ENCODE results near the gene CDC5L.

The CDC5L gene

DNA sequence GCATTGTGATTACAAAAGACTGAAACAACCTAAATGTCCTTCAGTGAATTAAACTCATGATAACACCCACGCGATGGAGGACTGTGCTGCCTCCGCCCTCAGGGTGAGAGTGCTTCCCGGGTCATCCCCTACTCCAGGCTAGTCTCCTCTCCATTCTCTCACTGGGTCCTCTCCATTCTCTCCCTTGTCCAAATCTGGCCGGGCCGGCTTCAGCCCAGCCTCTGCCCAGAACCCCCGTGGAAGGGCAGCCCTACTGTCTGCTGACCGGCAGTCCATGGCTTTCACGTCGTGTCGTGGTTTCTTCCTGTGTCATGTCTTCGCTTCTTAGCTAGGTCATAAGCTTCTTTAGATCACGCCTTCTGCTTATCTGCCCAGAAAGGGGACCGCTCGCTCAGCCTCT is 74.8 kb downstream of the CDC5L start:
- WGBS, 2 experiments = 92 to 94% methylated on average over 15 of the region's 15 CpGs
- Histone ChIP-seq H3K4me1 (ENCODE audit: control insufficient read depth, insufficient read depth, low read length) (no peaks in the 10 kb centered on the region), H3K36me3 (ENCODE audit: control insufficient read depth, insufficient read depth, low read length) (no peaks in the 10 kb centered on the region), H3K27ac (ENCODE audit: insufficient read depth, low read depth, low read length, poor library complexity, severe bottlenecking) (no peak overlapping the region), H3K27me3 (ENCODE audit: control insufficient read depth, insufficient read depth, low read length, poor library complexity, severe bottlenecking) (no peaks in the 10 kb centered on the region), H3K9me3 (ENCODE audit: control insufficient read depth, low read length) (no peaks in the 10 kb centered on the region), H3K4me3 (ENCODE audit: insufficient read depth, low read depth, low read length) (no peak overlapping the region)

DNA sequence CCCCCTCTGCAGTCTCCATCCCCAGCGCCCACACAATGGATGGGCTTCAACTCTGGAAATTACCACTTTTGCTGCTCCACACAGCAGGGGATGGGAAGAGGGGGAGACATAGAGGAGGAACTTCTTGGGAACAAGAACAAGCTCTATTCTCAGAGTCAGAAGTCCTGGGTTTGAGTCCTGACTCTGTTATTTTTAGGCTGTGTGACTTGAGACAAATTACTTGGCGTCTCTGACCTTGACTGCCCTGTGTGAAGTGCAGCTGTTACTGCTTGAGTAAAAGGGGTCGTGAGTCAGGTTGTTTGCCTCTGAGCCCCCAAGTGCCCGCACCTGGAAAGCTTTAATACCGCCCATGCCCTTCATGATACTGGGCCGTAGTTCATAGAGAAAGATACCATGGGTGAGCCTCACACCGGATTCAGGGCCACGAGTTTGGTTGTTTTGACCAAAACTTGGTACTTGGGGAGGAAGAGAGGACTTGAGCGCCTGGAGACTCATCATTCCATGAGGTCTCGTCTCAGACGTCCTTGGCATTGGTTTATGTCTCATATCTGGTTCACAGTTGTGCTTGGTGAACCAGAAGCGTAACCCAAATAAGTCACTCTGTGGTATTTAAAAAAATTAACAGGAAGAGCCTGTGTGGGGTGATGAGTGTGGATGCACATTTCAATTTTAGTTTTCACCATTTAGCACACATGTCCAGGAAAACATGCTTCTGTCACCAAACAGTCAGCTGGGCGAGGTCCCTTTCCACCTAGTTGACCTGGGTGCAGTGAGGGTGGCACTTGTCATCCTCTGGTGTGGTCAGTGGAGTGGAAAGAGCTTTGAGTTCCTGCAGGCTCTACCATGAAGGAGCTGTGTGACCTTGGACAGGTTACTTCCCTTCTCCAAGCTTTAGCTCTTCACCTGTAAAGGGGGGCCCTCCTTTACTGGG is 75.6 kb downstream of the CDC5L start:
- Histone ChIP-seq H3K4me1 (ENCODE audit: control insufficient read depth, insufficient read depth, low read length) (no peaks in the 10 kb centered on the region), H3K27me3 (ENCODE audit: control insufficient read depth, insufficient read depth, low read length, poor library complexity, severe bottlenecking) (no peaks in the 10 kb centered on the region), H3K36me3 (ENCODE audit: control insufficient read depth, insufficient read depth, low read length) (no peaks in the 10 kb centered on the region), H3K27ac (ENCODE audit: insufficient read depth, low read depth, low read length, poor library complexity, severe bottlenecking) (no peak overlapping the region), H3K4me3 (ENCODE audit: insufficient read depth, low read depth, low read length) (no peak overlapping the region), H3K9me3 (ENCODE audit: control insufficient read depth, low read length) (no peaks in the 10 kb centered on the region)
- 95% methylated on average over 13 of the region's 13 CpGs for WGBS, 2 experiments

DNA sequence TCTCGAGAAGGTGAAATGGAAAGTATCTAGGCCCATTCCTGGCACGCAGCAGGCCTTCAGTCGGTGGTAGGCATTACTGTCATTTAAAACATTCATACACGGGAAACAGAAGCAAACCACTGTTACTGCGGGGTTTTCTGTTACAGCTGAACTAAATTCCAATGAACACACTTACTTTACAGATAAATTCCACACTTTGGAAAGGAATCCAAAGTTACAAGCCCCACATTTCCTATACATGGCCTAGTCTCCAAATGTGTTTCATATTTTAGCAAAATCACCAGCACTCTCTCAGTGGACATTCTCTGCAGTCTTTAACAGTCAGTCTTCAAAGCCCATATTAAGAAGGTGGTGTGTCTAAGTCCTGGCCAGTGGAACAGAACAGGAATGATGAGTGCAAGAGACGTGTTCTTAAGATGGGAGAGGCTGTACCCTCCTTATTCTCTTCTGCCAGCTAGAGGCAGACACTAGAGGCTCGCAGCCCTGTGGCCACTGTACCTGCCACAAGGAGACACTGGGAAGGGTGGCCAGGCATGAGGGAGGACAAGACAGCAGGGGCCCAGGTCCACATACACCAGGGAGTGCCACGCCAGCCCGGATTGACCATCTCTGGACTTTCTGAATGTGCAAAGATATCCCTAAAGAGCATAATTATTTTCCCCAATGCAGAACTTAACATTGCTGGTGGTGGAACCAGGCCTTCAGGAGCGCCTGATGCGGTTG is 76.4 kb downstream of the CDC5L start:
- WGBS, 2 experiments = 93 to 94% methylated on average over 11 of the region's 11 CpGs
- no peaks in the 10 kb centered on the region for H3K4me1 ChIP-seq (ENCODE audit: control insufficient read depth, insufficient read depth, low read length)
- no peak overlapping the region for H3K27ac ChIP-seq (ENCODE audit: insufficient read depth, low read depth, low read length, poor library complexity, severe bottlenecking)
- no peak overlapping the region for H3K4me3 ChIP-seq (ENCODE audit: insufficient read depth, low read depth, low read length)
- no peaks in the 10 kb centered on the region for H3K9me3 ChIP-seq (ENCODE audit: control insufficient read depth, low read length)
- H3K36me3 ChIP-seq (ENCODE audit: control insufficient read depth, insufficient read depth, low read length) = no peaks in the 10 kb centered on the region
- H3K27me3 ChIP-seq (ENCODE audit: control insufficient read depth, insufficient read depth, low read length, poor library complexity, severe bottlenecking) = no peaks in the 10 kb centered on the region

GRCh38 chr6:44464527-44465310 is 77.2 kb downstream of the CDC5L start:
- 91% methylated on average over 13 of the region's 13 CpGs for WGBS, 2 experiments
- H3K4me1 ChIP-seq (ENCODE audit: control insufficient read depth, insufficient read depth, low read length) = no peaks in the 10 kb centered on the region
- no peaks in the 10 kb centered on the region for H3K27me3 ChIP-seq (ENCODE audit: control insufficient read depth, insufficient read depth, low read length, poor library complexity, severe bottlenecking)
- H3K4me3 ChIP-seq (ENCODE audit: insufficient read depth, low read depth, low read length) = no peak overlapping the region
- no peaks in the 10 kb centered on the region for H3K36me3 ChIP-seq (ENCODE audit: control insufficient read depth, insufficient read depth, low read length)
- H3K9me3 ChIP-seq (ENCODE audit: control insufficient read depth, low read length) = no peaks in the 10 kb centered on the region
- no peak overlapping the region for H3K27ac ChIP-seq (ENCODE audit: insufficient read depth, low read depth, low read length, poor library complexity, severe bottlenecking)

DNA sequence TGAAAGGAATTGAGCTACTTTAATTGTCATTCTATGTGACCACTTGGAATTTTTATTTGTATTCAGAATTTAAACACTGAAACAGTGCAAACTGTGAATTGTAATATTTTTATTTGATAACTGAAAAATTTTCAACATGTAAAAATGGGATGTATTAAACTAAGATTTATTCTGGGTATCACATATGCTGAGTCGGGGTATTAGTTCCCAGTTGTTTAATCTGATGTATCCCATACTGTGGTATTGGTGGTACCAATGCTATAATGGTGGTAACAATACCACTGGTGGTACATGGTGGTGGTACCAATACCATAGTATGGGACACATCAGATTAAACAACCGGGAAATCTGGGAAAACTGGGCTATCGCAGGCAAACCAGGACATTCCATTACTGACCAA is 79.4 kb downstream of the CDC5L start:
- no peaks in the 10 kb centered on the region for H3K36me3 ChIP-seq (ENCODE audit: control insufficient read depth, insufficient read depth, low read length)
- no peak overlapping the region for H3K27ac ChIP-seq (ENCODE audit: insufficient read depth, low read depth, low read length, poor library complexity, severe bottlenecking)
- H3K27me3 ChIP-seq (ENCODE audit: control insufficient read depth, insufficient read depth, low read length, poor library complexity, severe bottlenecking) = no peaks in the 10 kb centered on the region
- WGBS, 2 experiments = 96 to 97% methylated on average over 3 of the region's 3 CpGs
- no peaks in the 10 kb centered on the region for H3K9me3 ChIP-seq (ENCODE audit: control insufficient read depth, low read length)
- peaks cover 7% of the 10 kb centered on the region for H3K4me1 ChIP-seq (ENCODE audit: control insufficient read depth, insufficient read depth, low read length)
- no peak overlapping the region for H3K4me3 ChIP-seq (ENCODE audit: insufficient read depth, low read depth, low read length)

GRCh38 chr6:44468835-44469234 is 81.3 kb downstream of the CDC5L start:
- Histone ChIP-seq H3K27me3 (ENCODE audit: control insufficient read depth, insufficient read depth, low read length, poor library complexity, severe bottlenecking) (peaks cover 2% of the 10 kb centered on the region), H3K27ac (ENCODE audit: insufficient read depth, low read depth, low read length, poor library complexity, severe bottlenecking) (no peak overlapping the region), H3K9me3 (ENCODE audit: control insufficient read depth, low read length) (no peaks in the 10 kb centered on the region), H3K36me3 (ENCODE audit: control insufficient read depth, insufficient read depth, low read length) (no peaks in the 10 kb centered on the region), H3K4me3 (ENCODE audit: insufficient read depth, low read depth, low read length) (no peak overlapping the region), H3K4me1 (ENCODE audit: control insufficient read depth, insufficient read depth, low read length) (peaks cover 20% of the 10 kb centered on the region)
- WGBS, 2 experiments = 88 to 92% methylated on average over 5 to 6 of the region's 6 CpGs

DNA sequence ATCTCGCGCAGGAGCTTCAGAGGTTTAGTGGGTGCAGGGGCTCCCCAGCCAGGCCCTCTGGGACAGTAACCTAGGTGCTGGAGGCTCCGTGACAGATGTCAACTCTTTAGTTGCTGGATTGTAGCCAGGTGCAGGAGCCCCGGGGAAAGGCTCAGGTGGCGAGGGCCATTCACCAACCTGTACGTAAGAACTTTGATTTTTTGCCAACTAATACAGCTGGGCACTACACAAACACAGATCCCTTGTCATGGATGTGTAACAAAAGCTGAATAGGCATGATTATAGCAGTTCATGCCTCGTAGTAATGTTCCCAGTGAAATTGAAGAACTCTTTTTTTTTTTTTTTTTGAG is 82.6 kb downstream of the CDC5L start:
- 91 to 94% methylated on average over 7 of the region's 7 CpGs for WGBS, 2 experiments
- no peak overlapping the region for H3K4me3 ChIP-seq (ENCODE audit: insufficient read depth, low read depth, low read length)
- H3K27me3 ChIP-seq (ENCODE audit: control insufficient read depth, insufficient read depth, low read length, poor library complexity, severe bottlenecking) = peaks cover 11% of the 10 kb centered on the region
- no peaks in the 10 kb centered on the region for H3K9me3 ChIP-seq (ENCODE audit: control insufficient read depth, low read length)
- H3K4me1 ChIP-seq (ENCODE audit: control insufficient read depth, insufficient read depth, low read length) = peaks cover 20% of the 10 kb centered on the region
- H3K27ac ChIP-seq (ENCODE audit: insufficient read depth, low read depth, low read length, poor library complexity, severe bottlenecking) = no peak overlapping the region
- H3K36me3 ChIP-seq (ENCODE audit: control insufficient read depth, insufficient read depth, low read length) = no peaks in the 10 kb centered on the region

- 89 to 92% methylated on average over 2 of the region's 2 CpGs for WGBS, 2 experiments
- H3K27ac ChIP-seq (ENCODE audit: insufficient read depth, low read depth, low read length, poor library complexity, severe bottlenecking) = no peak overlapping the region
- no peak overlapping the region for H3K4me3 ChIP-seq (ENCODE audit: insufficient read depth, low read depth, low read length)
Observed at GRCh38 chr6:44470746-44471145, 83.2 kb downstream of the CDC5L start.

GRCh38 chr6:44471271-44471981 is 83.9 kb downstream of the CDC5L start:
- no peaks in the 10 kb centered on the region for H3K36me3 ChIP-seq (ENCODE audit: control insufficient read depth, insufficient read depth, low read length)
- peaks cover 28% of the 10 kb centered on the region for H3K4me1 ChIP-seq (ENCODE audit: control insufficient read depth, insufficient read depth, low read length)
- H3K27ac ChIP-seq (ENCODE audit: insufficient read depth, low read depth, low read length, poor library complexity, severe bottlenecking) = no peak overlapping the region
- WGBS, 2 experiments = 88 to 89% methylated on average over 14 to 15 of the region's 15 CpGs
- H3K4me3 ChIP-seq (ENCODE audit: insufficient read depth, low read depth, low read length) = no peak overlapping the region
- H3K9me3 ChIP-seq (ENCODE audit: control insufficient read depth, low read length) = no peaks in the 10 kb centered on the region
- H3K27me3 ChIP-seq (ENCODE audit: control insufficient read depth, insufficient read depth, low read length, poor library complexity, severe bottlenecking) = peaks cover 15% of the 10 kb centered on the region

More at GRCh38 chr6:44470746-44471145, 83.2 kb downstream of the CDC5L start:
- Histone ChIP-seq H3K36me3 (ENCODE audit: control insufficient read depth, insufficient read depth, low read length) (no peaks in the 10 kb centered on the region), H3K27me3 (ENCODE audit: control insufficient read depth, insufficient read depth, low read length, poor library complexity, severe bottlenecking) (peaks cover 15% of the 10 kb centered on the region), H3K4me1 (ENCODE audit: control insufficient read depth, insufficient read depth, low read length) (peaks cover 23% of the 10 kb centered on the region), H3K9me3 (ENCODE audit: control insufficient read depth, low read length) (no peaks in the 10 kb centered on the region)
